ENCODE measurements around the gene IPCEF1. TPM values are rescaled to one million over a fixed set of nuclear protein-coding genes. Genes with fewer than 3 reads are reported as not detected.

The IPCEF1 gene
- total and polyA plus RNA-seq, 2 of the 4 experiments (the other 2 are of a cell fraction): under 0.01 to 0.03 TPM

DNA sequence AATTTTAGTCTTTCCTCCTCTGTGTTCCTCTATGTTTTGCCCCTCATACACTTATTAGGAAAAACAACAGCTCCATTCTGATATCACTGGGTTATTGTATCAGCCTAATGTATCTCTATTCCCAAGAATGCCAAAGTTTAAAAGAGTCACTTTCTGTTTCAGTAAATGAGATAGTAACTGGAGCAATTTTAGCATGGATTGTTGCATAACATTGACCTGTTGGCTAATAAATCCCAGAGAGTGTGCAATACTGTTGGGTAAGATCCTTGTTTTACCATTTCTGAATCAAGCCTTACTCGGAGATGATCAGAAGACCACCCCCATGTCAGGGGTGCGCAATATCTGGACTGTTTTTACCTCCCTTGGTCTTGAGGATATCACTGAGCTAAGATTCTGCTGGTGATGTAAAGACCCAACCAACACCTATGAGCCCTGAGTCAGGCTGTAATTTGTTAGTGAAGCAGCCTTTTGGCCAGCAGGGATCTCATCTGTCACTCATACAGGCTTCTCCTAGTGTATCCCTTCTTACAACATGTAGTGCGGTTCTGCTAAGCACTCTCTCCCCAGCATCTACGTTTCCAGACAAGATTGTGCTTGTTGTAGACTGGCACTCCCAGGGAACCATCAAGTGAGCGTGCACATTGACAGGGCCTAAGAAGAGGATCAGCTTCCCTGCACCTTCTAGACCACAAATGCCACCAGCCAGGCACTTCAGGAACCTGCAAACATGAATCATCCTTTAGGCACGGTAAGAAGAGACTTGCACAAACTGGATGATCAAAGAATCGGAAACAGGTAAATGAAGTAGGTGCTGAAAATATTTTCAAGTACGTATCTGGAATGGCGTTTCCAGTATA lies 11.5 kb upstream of the IPCEF1 start:
- no peaks in the 10 kb centered on the region for H3K27me3 ChIP-seq (ENCODE audit: control insufficient read depth, insufficient read depth, low read length)
- no peak overlapping the region for H4K91ac ChIP-seq (ENCODE audit: insufficient read depth, low read depth, low read length)
- H3K79me1 ChIP-seq (ENCODE audit: low read depth in 1 of 2, low read length in 2 of 2): no peaks in the 10 kb centered on the region
- no peak overlapping the region for H2AK9ac ChIP-seq (replicated peaks; ENCODE audit: low read depth, low read length, poor library complexity)
- no peak overlapping the region for H3K4me2 ChIP-seq (ENCODE audit: low read depth, low read length)
- H3K9ac ChIP-seq (ENCODE audit: low read depth, low read length): no peak overlapping the region
- DNase-seq: no peak
- no peak overlapping the region for H3K4ac ChIP-seq (ENCODE audit: low read depth, low read length)
- H3K27ac ChIP-seq (ENCODE audit: insufficient read depth, low read length): no peak overlapping the region
- no peak overlapping the region for H4K8ac ChIP-seq (ENCODE audit: low read depth in 2 of 2, low read length in 2 of 2)
- H3K4me1 ChIP-seq (ENCODE audit: control insufficient read depth, insufficient read depth, low read length): peaks cover 2% of the 10 kb centered on the region; the same call in 1 of the 2 replicates
- ChIA-PET POLR2A (ENCODE audit: unreplicated experiment) (no interaction called here), CTCF (no interaction called here)
- no TSS peak for BruUV-seq (replicated peaks)
- no peak overlapping the region; the same call in 1 of the 2 replicates for H3K18ac ChIP-seq (ENCODE audit: low read depth, low read length)
- H2BK15ac ChIP-seq (ENCODE audit: low read depth, low read length): no peak overlapping the region
- in situ Hi-C loops (cut with MboI; ENCODE audit: low sequenced_read_pairs) (loop anchor here (5.0 kb wide), 1 partner anchor 211 kb away; no protein-coding TSS in a partner anchor), intact Hi-C loops (cut with micrococcal nuclease) (no loop called here), dilution Hi-C loops (cut with HindIII; ENCODE audit: low sequenced_read_pairs, unreplicated experiment) (loop anchor here (25.0 kb wide), 1 partner anchor 206 kb away; no protein-coding TSS in a partner anchor)
- no peak overlapping the region for H3K23ac ChIP-seq (ENCODE audit: low read depth, low read length)
- no peak overlapping the region for H2AK5ac ChIP-seq (ENCODE audit: low read depth, low read length)
- no peak for TF ChIP-seq POLR2A (IDR thresholded peaks at IDR 0.05; ENCODE audit: low read depth, low read length)
- TF ChIP-seq CEBPB (IDR thresholded peaks at IDR 0.05; ENCODE audit: low read depth, low read length): peak; percentile 70
- no peak overlapping the region for H3K4me3 ChIP-seq (ENCODE audit: insufficient read depth, low read depth, low read length)
- no peaks in the 10 kb centered on the region for H4K20me1 ChIP-seq (ENCODE audit: insufficient read depth, low read length)
- H3K56ac ChIP-seq (ENCODE audit: extremely low read depth, insufficient read depth, low read length): no peak overlapping the region
- no peak for ATAC-seq (ENCODE audit: low read depth)
- 90% methylated on average over 2 of the region's 9 CpGs; no CpG with 5 or more reads in 1 of the 2 experiments for WGBS, 2 experiments (ENCODE audit: extremely low coverage in 2 of 2, insufficient read length in 1 of 2)
- H3K9me3 ChIP-seq (ENCODE audit: control insufficient read depth, insufficient read depth, low read length): no peaks in the 10 kb centered on the region
- no peak overlapping the region for H2BK120ac ChIP-seq (ENCODE audit: low read depth, low read length)
- no peak overlapping the region for H4K5ac ChIP-seq (ENCODE audit: low read depth, low read length)
- no peaks in the 10 kb centered on the region for H3K36me3 ChIP-seq (ENCODE audit: control insufficient read depth, insufficient read depth, low read length)
- no peak overlapping the region for H3K14ac ChIP-seq (replicated peaks; ENCODE audit: low read depth, low read length)
- no peak overlapping the region for H2AFZ ChIP-seq (replicated peaks; ENCODE audit: low read length, poor library complexity)
- no peaks in the 10 kb centered on the region for H3K9me1 ChIP-seq (ENCODE audit: insufficient read depth, low read length)
- H2BK20ac ChIP-seq (ENCODE audit: low read depth, low read length): no peak overlapping the region
- no peak overlapping the region for H2BK5ac ChIP-seq (ENCODE audit: low read depth, low read length, poor library complexity, severe bottlenecking)
